Peyer's patch (tissue), 4 donors: Measurements from ENCODE around the gene NECAB2. TPM values are rescaled to one million over a fixed set of nuclear protein-coding genes. Genes with fewer than 3 reads are reported as not detected.

Experiments
- DNase-seq, 3 donors: peaks; one replicate each; pipeline ENCODE4 v3.0.0-alpha.2; 2017 to 2019
- H3K27ac ChIP-seq, 4 donors: fragments of 200-600 bp; sonication (generic); one replicate each; pipeline ENCODE4 v1.5.1; 2016 to 2019
- H3K27me3 ChIP-seq, 2 donors: fragments of 200-600 bp; sonication (generic); one replicate each; pipeline ENCODE4 v1.5.1; 2019
- H3K36me3 ChIP-seq, 3 donors: fragments of 200-600 bp; sonication (generic); one replicate each; pipeline ENCODE4 v1.5.1; 2016 to 2019
- H3K4me1 ChIP-seq, 4 donors: fragments of 200-600 bp; sonication (generic); one replicate each; pipeline ENCODE4 v1.5.1; 2016 to 2019
- H3K4me3 ChIP-seq, 4 donors: fragments of 200-600 bp; sonication (generic); 1 replicate in 3 of 4; 2 replicates in 1 of 4; pipeline ENCODE4 v1.5.1; 2016 to 2019; ENCODE audit warnings: mild to moderate bottlenecking in 1 of 4
- H3K9me3 ChIP-seq, 4 donors: fragments of 200-600 bp; sonication (generic); one replicate each; pipeline ENCODE4 v1.5.1; 2016 to 2019; ENCODE audit warnings: mild to moderate bottlenecking in 1 of 4
- POLR2A ChIP-seq, 2 donors: fragments of 450-650 bp; IDR thresholded peaks; one replicate each; pipeline ENCODE4 v1.5.1; 2017; ENCODE audit warnings: antibody characterized with exemption in 2 of 2, mild to moderate bottlenecking in 2 of 2, moderate library complexity in 2 of 2
- total RNA-seq, 4 donors: library from RNA; depleted of rRNA; stranded (reverse); fragments of >200 nt; gene quantifications; one replicate each; pipeline ENCODE4 v1.1.0, GENCODE V29; 2016
- TF ChIP-seq, protein P1 (sequence below), 6 experiments: fragments of 450-650 bp in 4 of 6; fragments of 200-600 bp in 2 of 6; sonication (generic) in 1 of 6; IDR thresholded peaks; one replicate each; pipeline ENCODE4 v1.5.1; 2017 to 2019; ENCODE audit warnings: antibody characterized with exemption in 6 of 6, mild to moderate bottlenecking in 3 of 6, moderate library complexity in 1 of 6

Gene NECAB2
- total RNA-seq, 4 donors from 2014 or later = 1.2 TPM; not detected in 3

DNA sequence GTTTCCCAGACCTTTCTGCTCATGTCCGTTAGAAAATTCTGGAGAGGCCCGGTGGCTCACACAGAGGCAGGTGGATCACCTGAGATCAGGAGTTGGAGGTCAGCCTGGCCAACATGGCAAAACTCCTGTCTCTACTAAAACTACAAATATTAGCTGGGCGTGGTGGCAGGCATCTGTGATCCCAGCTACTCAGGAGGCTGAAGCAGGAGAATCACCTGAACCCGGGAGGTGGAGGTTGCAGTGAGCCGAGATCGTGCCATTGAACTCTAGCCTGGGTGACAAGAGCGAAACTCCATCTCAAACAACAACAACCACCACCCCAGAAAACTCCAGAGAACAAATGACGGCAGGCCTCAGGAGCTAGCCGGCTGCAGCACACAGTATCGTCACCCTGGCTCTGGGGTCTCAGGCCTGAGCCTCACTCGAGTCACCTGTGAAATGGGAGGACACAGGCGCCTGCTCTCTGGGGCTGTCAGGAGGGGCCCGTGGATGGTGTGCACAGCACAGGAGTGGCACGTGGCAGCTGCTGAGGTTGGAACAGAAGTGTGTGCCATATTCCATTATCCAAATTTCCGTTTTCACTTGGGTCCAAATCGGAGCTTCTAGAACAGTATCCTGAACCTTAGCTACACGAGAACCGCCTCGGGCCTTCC, 77.9 kb downstream of the NECAB2 start:
- Histone ChIP-seq H3K9me3 (no peaks in the 10 kb centered on the region), H3K27ac (no peak overlapping the region), H3K4me1 (no peaks in the 10 kb centered on the region), H3K27me3 (no peaks in the 10 kb centered on the region), H3K36me3 (no peaks in the 10 kb centered on the region), H3K4me3 (no peak overlapping the region)
- DNase-seq = no peak
- TF ChIP-seq, protein P1, sequence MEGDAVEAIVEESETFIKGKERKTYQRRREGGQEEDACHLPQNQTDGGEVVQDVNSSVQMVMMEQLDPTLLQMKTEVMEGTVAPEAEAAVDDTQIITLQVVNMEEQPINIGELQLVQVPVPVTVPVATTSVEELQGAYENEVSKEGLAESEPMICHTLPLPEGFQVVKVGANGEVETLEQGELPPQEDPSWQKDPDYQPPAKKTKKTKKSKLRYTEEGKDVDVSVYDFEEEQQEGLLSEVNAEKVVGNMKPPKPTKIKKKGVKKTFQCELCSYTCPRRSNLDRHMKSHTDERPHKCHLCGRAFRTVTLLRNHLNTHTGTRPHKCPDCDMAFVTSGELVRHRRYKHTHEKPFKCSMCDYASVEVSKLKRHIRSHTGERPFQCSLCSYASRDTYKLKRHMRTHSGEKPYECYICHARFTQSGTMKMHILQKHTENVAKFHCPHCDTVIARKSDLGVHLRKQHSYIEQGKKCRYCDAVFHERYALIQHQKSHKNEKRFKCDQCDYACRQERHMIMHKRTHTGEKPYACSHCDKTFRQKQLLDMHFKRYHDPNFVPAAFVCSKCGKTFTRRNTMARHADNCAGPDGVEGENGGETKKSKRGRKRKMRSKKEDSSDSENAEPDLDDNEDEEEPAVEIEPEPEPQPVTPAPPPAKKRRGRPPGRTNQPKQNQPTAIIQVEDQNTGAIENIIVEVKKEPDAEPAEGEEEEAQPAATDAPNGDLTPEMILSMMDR (IDR thresholded peaks at IDR 0.05) = no peak
- TF ChIP-seq POLR2A (IDR thresholded peaks at IDR 0.05) = no peak

DNA sequence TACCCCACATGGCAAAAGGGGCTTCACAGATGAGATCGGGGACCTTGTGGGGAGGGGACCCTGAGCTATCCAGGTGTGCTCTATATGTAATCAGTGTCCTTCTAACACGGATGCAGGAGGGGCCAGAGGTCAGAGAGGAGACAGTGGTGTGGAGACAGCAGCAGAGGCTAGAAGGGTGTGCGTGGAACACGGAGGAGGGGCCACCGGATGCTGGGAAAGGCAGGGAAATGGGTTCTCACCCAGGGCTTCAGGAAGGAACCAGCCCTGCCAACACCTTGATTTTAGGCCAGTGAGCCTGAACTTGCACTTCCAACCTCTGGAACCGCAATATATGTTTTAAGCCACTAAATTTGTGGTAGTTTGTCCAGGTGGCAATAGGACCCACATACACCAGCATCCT, 79.2 kb downstream of the NECAB2 start:
- Histone ChIP-seq H3K27ac (no peak overlapping the region), H3K27me3 (no peaks in the 10 kb centered on the region), H3K4me1 (no peaks in the 10 kb centered on the region), H3K36me3 (no peaks in the 10 kb centered on the region), H3K4me3 (no peak overlapping the region), H3K9me3 (no peaks in the 10 kb centered on the region)
- TF ChIP-seq, protein P1 (IDR thresholded peaks at IDR 0.05) = no peak
- no peak for TF ChIP-seq POLR2A (IDR thresholded peaks at IDR 0.05)
- DNase-seq = no peak

DNA sequence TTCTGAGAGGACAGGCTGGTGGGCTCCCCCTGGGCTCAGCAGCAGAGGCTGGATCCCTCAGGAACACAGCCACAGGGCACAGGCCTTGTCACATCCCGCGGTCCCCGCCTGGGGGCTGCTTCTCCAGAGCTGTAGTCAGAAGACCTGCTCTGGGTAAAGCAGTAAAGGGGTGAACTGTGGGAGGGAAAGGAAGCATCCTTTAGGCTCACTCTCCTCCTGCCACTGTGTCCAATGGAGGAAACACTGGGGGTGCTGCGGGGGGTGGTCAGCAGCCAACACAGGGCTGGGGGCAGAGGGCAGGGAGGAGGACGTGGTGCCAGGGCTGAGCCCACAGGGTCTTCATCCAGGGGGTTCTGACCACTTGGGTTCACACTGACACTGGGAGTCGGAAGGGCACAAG, 79.6 kb downstream of the NECAB2 start:
- Histone ChIP-seq H3K4me1 (no peaks in the 10 kb centered on the region), H3K4me3 (no peak overlapping the region), H3K9me3 (no peaks in the 10 kb centered on the region), H3K27ac (no peak overlapping the region), H3K27me3 (no peaks in the 10 kb centered on the region), H3K36me3 (no peaks in the 10 kb centered on the region)
- peak in 1 of 3 donors; percentile 40 for DNase-seq
- no peak for TF ChIP-seq POLR2A (IDR thresholded peaks at IDR 0.05)
- TF ChIP-seq, protein P1 (IDR thresholded peaks at IDR 0.05) = no peak

DNA sequence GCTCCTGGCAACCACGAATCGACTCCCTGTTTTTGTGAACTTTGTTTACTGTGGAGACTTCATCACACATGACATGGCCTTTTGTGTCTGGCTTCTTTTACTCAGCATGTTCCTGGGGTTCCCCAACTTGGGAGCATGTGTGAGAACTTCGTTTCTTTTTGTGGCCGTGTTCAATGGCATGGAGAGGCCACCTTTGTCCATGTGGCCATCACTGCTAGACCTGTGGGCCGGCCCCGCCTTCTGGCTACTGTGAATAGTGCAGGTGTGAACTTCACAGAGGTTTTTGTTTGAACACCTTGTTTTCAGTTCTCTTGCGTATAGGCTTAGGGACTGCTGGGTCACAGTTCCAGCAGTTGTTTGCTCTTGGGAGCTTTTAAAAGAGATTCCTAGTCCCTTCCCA, 80.2 kb downstream of the NECAB2 start:
- Histone ChIP-seq H3K4me3 (no peak overlapping the region), H3K9me3 (no peaks in the 10 kb centered on the region), H3K36me3 (no peaks in the 10 kb centered on the region), H3K27ac (no peak overlapping the region), H3K4me1 (no peaks in the 10 kb centered on the region), H3K27me3 (no peaks in the 10 kb centered on the region)
- TF ChIP-seq, protein P1 (IDR thresholded peaks at IDR 0.05) = peak in 2 of 6 experiments; percentile 20 to 22
- no peak for TF ChIP-seq POLR2A (IDR thresholded peaks at IDR 0.05)
- DNase-seq = peak in 1 of 3 donors; percentile 47

DNA sequence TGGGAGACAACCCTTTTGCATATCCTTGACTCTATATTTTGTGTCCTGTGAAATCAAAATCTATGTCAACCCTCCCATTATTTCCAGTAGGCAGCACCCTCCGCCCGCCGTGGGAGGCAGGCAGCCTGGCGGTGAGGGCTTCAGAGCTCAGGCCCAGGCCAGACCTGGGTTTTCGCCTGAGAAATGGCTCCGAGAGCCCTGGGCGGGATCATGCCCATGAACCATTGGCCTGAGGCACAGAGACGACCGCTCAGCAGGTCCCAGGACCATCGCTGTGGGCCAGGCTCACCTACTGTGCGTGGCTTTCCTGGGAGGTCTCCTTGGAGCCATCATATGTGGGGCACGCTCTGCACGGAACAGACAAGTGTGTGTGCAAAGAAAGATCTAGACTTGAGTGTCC, 80.8 kb downstream of the NECAB2 start:
- H3K27ac ChIP-seq = no peak overlapping the region
- peak in 1 of 3 donors; percentile 16 for DNase-seq
- no peak for TF ChIP-seq POLR2A (IDR thresholded peaks at IDR 0.05)
- TF ChIP-seq, protein P1 (IDR thresholded peaks at IDR 0.05) = no peak
- peaks cover 0 to 4% (median 0%) of the 10 kb centered on the region in 3 donors for H3K36me3 ChIP-seq
- no peaks in the 10 kb centered on the region for H3K4me1 ChIP-seq
- H3K9me3 ChIP-seq = no peaks in the 10 kb centered on the region
- H3K27me3 ChIP-seq = no peaks in the 10 kb centered on the region
- H3K4me3 ChIP-seq = no peak overlapping the region
